ENCODE measurements around the gene TFF2. TPM values are rescaled to one million over a fixed set of nuclear protein-coding genes. Genes with fewer than 3 reads are reported as not detected.

TFF2 gene
- total and polyA plus RNA-seq, 12 donors, result not detected

- DNase-seq (no peak), ATAC-seq (no peak)
- Histone ChIP-seq H3K27me3 (peaks cover 0 to 39% (median 25%) of the 10 kb centered on the region in 7 donors), H3K4me1 (no peaks in the 10 kb centered on the region), H3K9me3 (peaks cover 0 to 27% (median 7%) of the 10 kb centered on the region in 11 donors), H3K36me3 (no peaks in the 10 kb centered on the region), H3K4me3 (no peak overlapping the region), H3K27ac (no peak overlapping the region)
- TF ChIP-seq CTCF (IDR thresholded peaks at IDR 0.05), result no peak
- intact Hi-C loops (cut with DNase I), result no loop called here
- 65 to 73% methylated on average over 2 of the region's 2 CpGs for WGBS, 2 donors
Measured at GRCh38 chr21:42360317-42360716, 9.5 kb upstream of the TFF2 start.

- no peak overlapping the region for H3K4me3 ChIP-seq
- WGBS, 2 donors, result 84 to 86% methylated on average over 13 of the region's 13 CpGs
- DNase-seq (no peak), ATAC-seq (no peak)
- peaks cover 0 to 39% (median 8%) of the 10 kb centered on the region in 11 donors for H3K9me3 ChIP-seq
- no peaks in the 10 kb centered on the region for H3K36me3 ChIP-seq
- TF ChIP-seq CTCF (IDR thresholded peaks at IDR 0.05), result no peak
- no peaks in the 10 kb centered on the region for H3K4me1 ChIP-seq
- H3K27me3 ChIP-seq, result peaks cover 0 to 26% (median 13%) of the 10 kb centered on the region in 7 donors
- H3K27ac ChIP-seq, result no peak overlapping the region
- intact Hi-C loops (cut with DNase I), result loop anchor here in 1 of 10 donors (1.0 kb wide), 1 partner anchor 12 kb away; no protein-coding TSS in a partner anchor
Measured at GRCh38 chr21:42358937-42359336, 8.1 kb upstream of the TFF2 start.

DNA sequence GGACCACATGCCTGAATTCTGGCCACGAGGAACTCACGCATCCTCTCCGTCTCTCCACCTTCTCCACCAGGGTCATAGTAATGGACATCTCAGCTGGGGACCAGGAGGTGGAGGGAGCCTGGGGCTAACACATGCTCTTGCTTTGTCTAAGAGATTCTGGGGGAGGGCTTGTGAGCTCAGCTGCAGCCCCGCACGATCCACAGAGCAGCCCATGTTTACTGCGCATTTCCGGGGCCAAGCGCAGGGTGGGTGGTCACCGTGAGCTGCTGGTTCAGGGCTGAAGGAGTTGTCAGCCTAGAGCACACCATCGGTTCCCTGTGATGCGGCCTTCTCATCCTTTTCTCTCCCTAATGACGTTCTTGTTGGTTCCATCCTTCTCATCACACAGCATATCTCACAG, 7.5 kb upstream of the TFF2 start:
- Histone ChIP-seq H3K9me3 (peaks cover 0 to 43% (median 8%) of the 10 kb centered on the region in 11 donors), H3K4me1 (no peaks in the 10 kb centered on the region), H3K4me3 (no peak overlapping the region), H3K27ac (no peak overlapping the region), H3K36me3 (no peaks in the 10 kb centered on the region), H3K27me3 (peaks cover 0 to 21% (median 8%) of the 10 kb centered on the region in 7 donors)
- intact Hi-C loops (cut with DNase I), result loop anchor here in 1 of 10 donors (1.0 kb wide), 1 partner anchor 13 kb away; no protein-coding TSS in a partner anchor
- no peak for TF ChIP-seq CTCF (IDR thresholded peaks at IDR 0.05)
- 91% methylated on average over 12 of the region's 12 CpGs for WGBS, 2 donors
- DNase-seq (no peak), ATAC-seq (no peak)

DNA sequence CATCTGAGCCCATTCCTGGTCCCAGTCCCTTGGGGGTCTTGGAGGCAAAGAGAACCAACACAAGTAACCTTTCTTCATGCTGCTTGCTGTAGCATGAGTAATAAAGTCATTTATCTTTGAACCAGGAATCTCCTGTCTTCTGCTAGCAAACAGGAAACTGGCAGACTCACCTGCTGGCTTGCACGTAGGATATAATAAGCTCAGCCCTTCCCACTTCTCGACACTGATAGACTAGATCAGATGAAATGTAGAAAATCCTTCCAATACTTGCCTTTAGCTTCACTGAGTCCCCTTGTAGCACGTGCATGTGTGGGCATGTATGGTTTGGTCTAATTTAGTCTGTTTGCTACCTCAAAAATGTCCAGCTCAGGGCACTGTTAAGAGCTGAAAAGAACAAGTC, 6.5 kb upstream of the TFF2 start:
- DNase-seq (no peak), ATAC-seq (no peak)
- Histone ChIP-seq H3K27ac (no peak overlapping the region), H3K4me3 (no peak overlapping the region), H3K4me1 (no peaks in the 10 kb centered on the region), H3K27me3 (peaks cover 0 to 12% (median 5%) of the 10 kb centered on the region in 7 donors), H3K9me3 (peaks cover 0 to 43% (median 8%) of the 10 kb centered on the region in 11 donors), H3K36me3 (no peaks in the 10 kb centered on the region)
- intact Hi-C loops (cut with DNase I), result no loop called here
- WGBS, 2 donors, result 62 to 63% methylated on average over 3 of the region's 3 CpGs
- TF ChIP-seq CTCF (IDR thresholded peaks at IDR 0.05), result no peak

All from heart right ventricle (tissue), 16 donors.